Spinal cord (tissue), 10 donors: ENCODE data around the gene INPP4B. TPM values are rescaled to one million over a fixed set of nuclear protein-coding genes. Genes with fewer than 3 reads are reported as not detected.

Experiments
- DNase-seq, 6 donors: peaks; one replicate each; pipeline versions ENCODE4 v3.0.0 to v3.0.0-alpha.2; 2013 to 2015; ENCODE audit warnings: low spot score in 6 of 6, low read depth in 4 of 6
- H3K27ac ChIP-seq: one replicate; pipeline ENCODE4 v1.5.1; 2013; ENCODE audit warnings: low read depth, low read length, control low read depth
- H3K27me3 ChIP-seq: one replicate; pipeline ENCODE4 v1.6.1; 2013; ENCODE audit warnings: low read length; ENCODE audit not compliant: control insufficient read depth, insufficient read depth
- H3K36me3 ChIP-seq: one replicate; pipeline ENCODE4 v1.6.1; 2013; ENCODE audit warnings: low read length; ENCODE audit not compliant: control insufficient read depth, insufficient read depth
- H3K4me1 ChIP-seq: one replicate; pipeline ENCODE4 v1.6.1; 2013; ENCODE audit warnings: low read length; ENCODE audit not compliant: control insufficient read depth, insufficient read depth
- H3K4me3 ChIP-seq: one replicate; pipeline ENCODE4 v1.5.1; 2013; ENCODE audit warnings: low read depth, low read length, control low read depth
- H3K9me3 ChIP-seq: one replicate; pipeline ENCODE4 v1.6.1; 2013; ENCODE audit warnings: low read length; ENCODE audit not compliant: control insufficient read depth, insufficient read depth
- WGBS: methylation state at CpG from one replicate; pipeline ENCODE4 v1.1.5; 2013; ENCODE audit warnings: missing lambda C conversion rate; ENCODE audit not compliant: insufficient coverage; 5-methylcytosine and 5-hydroxymethylcytosine counted together
- polyA plus RNA-seq, 2 donors: library from polyadenylated mRNA; unstranded; fragments of 120-200 nt; gene quantifications; one replicate each; pipeline ENCODE4 v1.2.1, GENCODE V29; 2013; ENCODE audit not compliant: insufficient read length in 2 of 2
- total RNA-seq, 2 donors: library from RNA; depleted of rRNA in 1 of 2; stranded (reverse); fragments of 120-200 nt in 1 of 2; fragments of >200 nt in 1 of 2; gene quantifications; one replicate each; pipeline versions ENCODE4 v1.2.3 to v1.2.4, GENCODE V29; 2013 to 2014
- donor health status: healthy.

INPP4B gene
- total and polyA plus RNA-seq, 4 donors = 5.7 to 29.4 (median 14.5) TPM

- no peak overlapping the region for H3K4me3 ChIP-seq
- no peaks in the 10 kb centered on the region for H3K4me1 ChIP-seq
- no CpG with 5 or more reads among the region's 1 CpG for WGBS
- H3K27me3 ChIP-seq = no peaks in the 10 kb centered on the region
- no peak overlapping the region for H3K27ac ChIP-seq
- no peak for DNase-seq
- H3K36me3 ChIP-seq = no peaks in the 10 kb centered on the region
- H3K9me3 ChIP-seq = peaks cover 4% of the 10 kb centered on the region
Measured at GRCh38 chr4:142607976-142608375, 238.1 kb downstream of the INPP4B start.

- Histone ChIP-seq H3K4me1 (no peaks in the 10 kb centered on the region), H3K27ac (no peak overlapping the region), H3K9me3 (peaks cover 7% of the 10 kb centered on the region), H3K27me3 (no peaks in the 10 kb centered on the region), H3K4me3 (no peak overlapping the region), H3K36me3 (no peaks in the 10 kb centered on the region)
- WGBS = 100% methylated on average over 1 of the region's 1 CpG
- DNase-seq = no peak
Measured at GRCh38 chr4:142600952-142601351, 245.1 kb downstream of the INPP4B start.

- H3K27me3 ChIP-seq = no peaks in the 10 kb centered on the region
- no peak for DNase-seq
- no peak overlapping the region for H3K4me3 ChIP-seq
- no peaks in the 10 kb centered on the region for H3K36me3 ChIP-seq
- H3K9me3 ChIP-seq = peaks cover 3% of the 10 kb centered on the region
- H3K4me1 ChIP-seq = no peaks in the 10 kb centered on the region
- H3K27ac ChIP-seq = no peak overlapping the region
Measured at GRCh38 chr4:142598132-142598531, 248.0 kb downstream of the INPP4B start.

- Histone ChIP-seq H3K27me3 (no peaks in the 10 kb centered on the region), H3K4me1 (no peaks in the 10 kb centered on the region), H3K9me3 (peaks cover 3% of the 10 kb centered on the region), H3K36me3 (no peaks in the 10 kb centered on the region), H3K27ac (no peak overlapping the region), H3K4me3 (no peak overlapping the region)
- WGBS = no CpG with 5 or more reads among the region's 3 CpGs
- DNase-seq = no peak
Measured at GRCh38 chr4:142596595-142596994, 249.5 kb downstream of the INPP4B start.

GRCh38 chr4:142596121-142596520, 250.0 kb downstream of the INPP4B start:
- H3K4me1 ChIP-seq = no peaks in the 10 kb centered on the region
- no peak for DNase-seq
- 100% methylated on average over 2 of the region's 2 CpGs for WGBS

GRCh38 chr4:142595222-142595871, 250.8 kb downstream of the INPP4B start:
- H3K4me3 ChIP-seq = no peak overlapping the region
- H3K27me3 ChIP-seq = no peaks in the 10 kb centered on the region
- H3K9me3 ChIP-seq = peaks cover 3% of the 10 kb centered on the region
- DNase-seq = no peak
- no peaks in the 10 kb centered on the region for H3K4me1 ChIP-seq
- H3K27ac ChIP-seq = no peak overlapping the region
- H3K36me3 ChIP-seq = no peaks in the 10 kb centered on the region

More at GRCh38 chr4:142596121-142596520, 250.0 kb downstream of the INPP4B start:
- Histone ChIP-seq H3K27me3 (no peaks in the 10 kb centered on the region), H3K4me3 (no peak overlapping the region), H3K36me3 (no peaks in the 10 kb centered on the region), H3K27ac (no peak overlapping the region), H3K9me3 (peaks cover 3% of the 10 kb centered on the region)

- H3K27me3 ChIP-seq = no peaks in the 10 kb centered on the region
- WGBS = no CpG with 5 or more reads among the region's 1 CpG
- DNase-seq = no peak
- H3K9me3 ChIP-seq = no peaks in the 10 kb centered on the region
- H3K36me3 ChIP-seq = no peaks in the 10 kb centered on the region
- no peaks in the 10 kb centered on the region for H3K4me1 ChIP-seq
- no peak overlapping the region for H3K27ac ChIP-seq
- H3K4me3 ChIP-seq = no peak overlapping the region
Measured at GRCh38 chr4:142585411-142585810, 260.7 kb downstream of the INPP4B start.

- H3K27ac ChIP-seq = no peak overlapping the region
- no peak for DNase-seq
- H3K27me3 ChIP-seq = no peaks in the 10 kb centered on the region
- H3K4me1 ChIP-seq = no peaks in the 10 kb centered on the region
- H3K9me3 ChIP-seq = no peaks in the 10 kb centered on the region
- H3K4me3 ChIP-seq = no peak overlapping the region
- H3K36me3 ChIP-seq = no peaks in the 10 kb centered on the region
- WGBS = no CpG with 5 or more reads among the region's 1 CpG
Measured at GRCh38 chr4:142583708-142584107, 262.4 kb downstream of the INPP4B start.

- H3K27me3 ChIP-seq = no peaks in the 10 kb centered on the region
- WGBS = 67% methylated on average over 1 of the region's 1 CpG
- H3K4me1 ChIP-seq = no peaks in the 10 kb centered on the region
- H3K27ac ChIP-seq = no peak overlapping the region
- H3K36me3 ChIP-seq = no peaks in the 10 kb centered on the region
- no peak overlapping the region for H3K4me3 ChIP-seq
- no peak for DNase-seq
- no peaks in the 10 kb centered on the region for H3K9me3 ChIP-seq
Measured at GRCh38 chr4:142582340-142582739, 263.8 kb downstream of the INPP4B start.

GRCh38 chr4:142581881-142582280, 264.2 kb downstream of the INPP4B start:
- no peaks in the 10 kb centered on the region for H3K4me1 ChIP-seq
- WGBS = no CpG with 5 or more reads among the region's 1 CpG
- H3K36me3 ChIP-seq = no peaks in the 10 kb centered on the region
- no peak overlapping the region for H3K27ac ChIP-seq
- no peaks in the 10 kb centered on the region for H3K27me3 ChIP-seq
- no peak overlapping the region for H3K4me3 ChIP-seq
- no peaks in the 10 kb centered on the region for H3K9me3 ChIP-seq
- DNase-seq = peak in 1 of 6 donors; percentile 50
